Measurements from ENCODE around the gene FGG. TPM values are rescaled to one million over a fixed set of nuclear protein-coding genes. Genes with fewer than 3 reads are reported as not detected.
A peak's percentile ranks its signal among the peaks of the same experiment; 100 is the strongest.

FGG gene
- total and polyA plus RNA-seq, 2 of the 13 experiments (the other 11 are each of a cell fraction or from before 2014, with no cell fraction given) = 1,037 to 2,423 TPM

GRCh38 chr4:154577324-154577723 lies 35.1 kb downstream of the FGG start (continued):
- TF ChIP-seq SNAPC4 (CRISPR knock-in tag; IDR thresholded peaks at IDR 0.05) (no peak), ZSCAN29 (CRISPR knock-in tag; conservative IDR thresholded peaks at IDR 0.05) (no peak), ZNF205 (CRISPR knock-in tag; IDR thresholded peaks at IDR 0.05) (peak; percentile 76; the same call in 1 of the 2 replicates), TFE3 (CRISPR knock-in tag; IDR thresholded peaks at IDR 0.05) (peak; percentile 59; the same call in 1 of the 2 replicates), MED1 (CRISPR knock-in tag; IDR thresholded peaks at IDR 0.05) (peak; percentile 95), SKIL (CRISPR knock-in tag; IDR thresholded peaks at IDR 0.05; ENCODE audit: borderline replicate concordance) (peak; percentile 78; the same call in 1 of the 2 replicates), NFKBIZ (CRISPR knock-in tag; IDR thresholded peaks at IDR 0.05) (peak; percentile 77; the same call in 1 of the 2 replicates), ESRRA (CRISPR knock-in tag; IDR thresholded peaks at IDR 0.05; ENCODE audit: low read depth) (peak; percentile 68; the same call in 1 of the 2 replicates), NRL (CRISPR knock-in tag; IDR thresholded peaks at IDR 0.05; ENCODE audit: borderline replicate concordance) (no peak), E2F5 (CRISPR knock-in tag; conservative IDR thresholded peaks at IDR 0.05) (no peak), KAT7 (CRISPR knock-in tag; IDR thresholded peaks at IDR 0.05; ENCODE audit: borderline replicate concordance) (no peak), REPIN1 (CRISPR knock-in tag; IDR thresholded peaks at IDR 0.05; ENCODE audit: borderline replicate concordance, low read depth) (no peak), CBX5 (CRISPR knock-in tag; IDR thresholded peaks at IDR 0.05; ENCODE audit: borderline replicate concordance) (0 out of 2 replicates have a peak, but pooled peaks have one; percentile 27), HCFC1 (IDR thresholded peaks at IDR 0.05; ENCODE audit: low read depth, low read length) (no peak), DPF2 (CRISPR knock-in tag; IDR thresholded peaks at IDR 0.05; ENCODE audit: borderline replicate concordance, low read depth) (peak; percentile 82), SIX4 (CRISPR knock-in tag; IDR thresholded peaks at IDR 0.05) (peak; percentile 98), EP300 (IDR thresholded peaks at IDR 0.05; ENCODE audit: low read depth in 2 of 2, low read length in 2 of 2) (peak; percentile 85 to 98), EP300 (CRISPR knock-in tag; IDR thresholded peaks at IDR 0.05; ENCODE audit: borderline replicate concordance) (peak; percentile 85; the same call in 1 of the 2 replicates), ATF7-NPFF (CRISPR knock-in tag; IDR thresholded peaks at IDR 0.05; ENCODE audit: low read depth) (no peak), GLI4 (CRISPR knock-in tag; IDR thresholded peaks at IDR 0.05; ENCODE audit: borderline replicate concordance) (no peak), ZNF260 (CRISPR knock-in tag; IDR thresholded peaks at IDR 0.05; ENCODE audit: borderline replicate concordance, low read depth) (no peak), NCOA2 (CRISPR knock-in tag; IDR thresholded peaks at IDR 0.05) (peak; percentile 97)

Data from HepG2 (cell line).